Stomach (tissue), 4 donors: ENCODE data around the gene PRKG1.

Source experiments
- EP300 ChIP-seq: sonication (generic); formaldehyde crosslinking; IDR thresholded peaks from one replicate; pipeline ENCODE4 v1.6.1; 2017; ENCODE audit warnings: antibody characterized with exemption
- POLR2AphosphoS5 ChIP-seq, 3 donors: sonication (generic); formaldehyde crosslinking; IDR thresholded peaks; one replicate each; pipeline ENCODE4 v1.6.1; 2016; ENCODE audit warnings: antibody characterized with exemption in 3 of 3
- TF ChIP-seq, protein P1 (sequence below), 7 experiments: fragments of 450-650 bp in 4 of 7; fragments of 200-600 bp in 3 of 7; sonication (generic) in 3 of 7; IDR thresholded peaks; one replicate each; pipeline ENCODE4 v1.5.1; 2016 to 2019; ENCODE audit warnings: antibody characterized with exemption in 7 of 7, control low read depth in 2 of 7, mild to moderate bottlenecking in 1 of 7

DNA sequence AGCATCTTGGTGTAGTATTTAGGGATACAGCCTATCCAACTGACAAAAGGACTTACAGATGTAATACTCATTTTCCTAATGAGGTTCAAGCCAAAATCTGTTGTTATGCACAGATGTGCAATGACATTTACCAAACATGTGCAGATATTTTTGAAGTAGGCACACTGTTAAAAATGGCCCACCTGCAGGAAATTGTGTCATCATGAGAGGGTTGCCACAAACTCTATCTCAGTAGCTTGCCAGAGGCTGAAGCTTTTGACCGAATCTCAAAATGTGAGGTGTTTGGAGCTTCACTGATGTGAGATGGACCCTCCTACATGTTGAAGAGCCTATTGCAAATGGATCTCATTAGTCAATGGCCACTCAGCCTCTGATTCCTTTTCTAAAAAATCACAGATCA, 714.8 kb downstream of the PRKG1 start:
- TF ChIP-seq EP300 (no peak), POLR2AphosphoS5 (IDR thresholded peaks at IDR 0.05) (no peak)
- TF ChIP-seq, protein P1, sequence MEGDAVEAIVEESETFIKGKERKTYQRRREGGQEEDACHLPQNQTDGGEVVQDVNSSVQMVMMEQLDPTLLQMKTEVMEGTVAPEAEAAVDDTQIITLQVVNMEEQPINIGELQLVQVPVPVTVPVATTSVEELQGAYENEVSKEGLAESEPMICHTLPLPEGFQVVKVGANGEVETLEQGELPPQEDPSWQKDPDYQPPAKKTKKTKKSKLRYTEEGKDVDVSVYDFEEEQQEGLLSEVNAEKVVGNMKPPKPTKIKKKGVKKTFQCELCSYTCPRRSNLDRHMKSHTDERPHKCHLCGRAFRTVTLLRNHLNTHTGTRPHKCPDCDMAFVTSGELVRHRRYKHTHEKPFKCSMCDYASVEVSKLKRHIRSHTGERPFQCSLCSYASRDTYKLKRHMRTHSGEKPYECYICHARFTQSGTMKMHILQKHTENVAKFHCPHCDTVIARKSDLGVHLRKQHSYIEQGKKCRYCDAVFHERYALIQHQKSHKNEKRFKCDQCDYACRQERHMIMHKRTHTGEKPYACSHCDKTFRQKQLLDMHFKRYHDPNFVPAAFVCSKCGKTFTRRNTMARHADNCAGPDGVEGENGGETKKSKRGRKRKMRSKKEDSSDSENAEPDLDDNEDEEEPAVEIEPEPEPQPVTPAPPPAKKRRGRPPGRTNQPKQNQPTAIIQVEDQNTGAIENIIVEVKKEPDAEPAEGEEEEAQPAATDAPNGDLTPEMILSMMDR (IDR thresholded peaks at IDR 0.05) = no peak
